HG03457 (cell line): ENCODE data around the gene PEX11B.
A peak's percentile ranks its signal among the peaks of the same experiment; 100 is the strongest.
"Not testable (repeated sequence)": the region's sequence is repeated elsewhere in the genome, so short reads cannot be mapped to it uniquely, and the experiment has no call there.

Experiments
- ATAC-seq: cut with Tn5 transposase; IDR thresholded peaks from one replicate; pipeline ENCODE4 v1.9.1; 2021; ENCODE audit warnings: moderate number of reproducible peaks; ENCODE audit not compliant: unreplicated experiment

PEX11B gene

GRCh38 chr1:145953861-145954260 lies 35.3 kb upstream of the PEX11B start:
- ATAC-seq, result no peak

GRCh38 chr1:145952903-145953302 lies 34.4 kb upstream of the PEX11B start:
- no peak for ATAC-seq

- no peak for ATAC-seq
These were observed 33.0 kb upstream of the PEX11B start for GRCh38 chr1:145951526-145951925.

- no peak for ATAC-seq
These were observed 30.7 kb upstream of the PEX11B start for GRCh38 chr1:145949219-145949618.

- no peak for ATAC-seq
These were observed 29.0 kb upstream of the PEX11B start for GRCh38 chr1:145947551-145947950.

GRCh38 chr1:145946477-145946986 lies 28.0 kb upstream of the PEX11B start:
- no peak for ATAC-seq

GRCh38 chr1:145944532-145944931 lies 26.0 kb upstream of the PEX11B start:
- ATAC-seq, result no peak

- ATAC-seq, result no peak
These were observed 24.4 kb upstream of the PEX11B start for GRCh38 chr1:145942871-145943270.

GRCh38 chr1:145942405-145942804 lies 23.9 kb upstream of the PEX11B start:
- ATAC-seq, result no peak

- no peak for ATAC-seq
These were observed 18.9 kb upstream of the PEX11B start for GRCh38 chr1:145937436-145937835.

GRCh38 chr1:145936247-145936646 lies 17.7 kb upstream of the PEX11B start:
- ATAC-seq, result no peak

- ATAC-seq, result no peak
These were observed 17.2 kb upstream of the PEX11B start for GRCh38 chr1:145935708-145936107.

GRCh38 chr1:145932522-145933009 lies 14.0 kb upstream of the PEX11B start:
- not testable (repeated sequence) for ATAC-seq

- ATAC-seq, result no peak
These were observed 9.6 kb upstream of the PEX11B start for GRCh38 chr1:145927916-145928643.

GRCh38 chr1:145927063-145927886 lies 8.8 kb upstream of the PEX11B start, which contains the start of gene RBM8A:
Gene RBM8A (minus strand): TSS chr1:145927484. CDS start chr1:145927426, 58 bp downstream.
- ATAC-seq, result peak; percentile 80

GRCh38 chr1:145926686-145927062 lies 8.2 kb upstream of the PEX11B start:
- ATAC-seq, result no peak

GRCh38 chr1:145922266-145922665 lies 3.7 kb upstream of the PEX11B start:
- no peak for ATAC-seq

GRCh38 chr1:145920297-145920696 lies 1.8 kb upstream of the PEX11B start:
- ATAC-seq, result not testable (repeated sequence)

- no peak for ATAC-seq
These were observed 749 bp upstream of the PEX11B start for GRCh38 chr1:145918992-145919939.

GRCh38 chr1:145917595-145917994 lies 922 bp downstream of the PEX11B start:
- ATAC-seq, result no peak

- no peak for ATAC-seq
These were observed 1.8 kb downstream of the PEX11B start for GRCh38 chr1:145916745-145917144.
